ENCODE data around the gene LIMS4. TPM values are rescaled to one million over a fixed set of nuclear protein-coding genes. Genes with fewer than 3 reads are reported as not detected.

LIMS4 gene
- total RNA-seq, 5 donors from 2014 or later (not counting 1 experiment from before 2014, with no cell fraction given): 0.76 to 1.6 (median 1.3) TPM; not detected in 2

Other genes starting within 250 kb of the LIMS4 start
- 100 to 1,000 TPM in 1 of 5 donors, 10 to 100 TPM in 3, 1 to 10 TPM in 1; 7.2 to 140 (median 19.0) TPM for gene RGPD6, start 104.4 kb upstream of the LIMS4 start, total RNA-seq
- gene BUB1, start 205.2 kb upstream of the LIMS4 start, total RNA-seq: 1 to 10 TPM; 2.7 to 4.7 (median 3.1) TPM

Measured in T-cell (primary cell).